Ovary (tissue), 9 donors: Measurements from ENCODE around the gene RNF183. TPM values are rescaled to one million over a fixed set of nuclear protein-coding genes. Genes with fewer than 3 reads are reported as not detected.

Experiments used
- DNase-seq, 5 donors: peaks; one replicate each; pipeline ENCODE4 v3.0.0-alpha.2; 2019 to 2020
- H3K27ac ChIP-seq, 2 donors: fragments of 200-600 bp; one replicate each; pipeline versions ENCODE4 v1.5.1 to v1.8.0; 2019 to 2022
- H3K27me3 ChIP-seq: fragments of 200-600 bp; one replicate; pipeline ENCODE4 v1.8.0; 2022
- H3K36me3 ChIP-seq: fragments of 200-600 bp; sonication (generic); one replicate; pipeline ENCODE4 v1.5.1; 2019
- H3K4me1 ChIP-seq: one replicate; pipeline ENCODE4 v1.8.1; 2013; ENCODE audit warnings: mild to moderate bottlenecking, moderate library complexity; ENCODE audit not compliant: insufficient read depth
- H3K4me3 ChIP-seq: fragments of 200-600 bp; sonication (generic); one replicate; pipeline ENCODE4 v1.5.1; 2017
- H3K9me3 ChIP-seq, 2 donors: fragments of 200-600 bp in 1 of 2; sonication (generic) in 1 of 2; one replicate each; pipeline versions ENCODE4 v1.5.1 to v1.8.1; 2013 to 2019; ENCODE audit warnings: mild to moderate bottlenecking in 1 of 2, moderate library complexity in 1 of 2
- CTCF ChIP-seq, 3 donors: fragments of 450-650 bp in 2 of 3; fragments of 200-600 bp in 1 of 3; IDR thresholded peaks; one replicate each; pipeline versions ENCODE4 v1.5.1 to v1.8.0; 2016 to 2022; ENCODE audit warnings: antibody characterized with exemption in 3 of 3, mild to moderate bottlenecking in 1 of 3
- EP300 ChIP-seq: sonication (generic); formaldehyde crosslinking; IDR thresholded peaks from one replicate; pipeline ENCODE4 v1.6.1; 2017; ENCODE audit warnings: antibody characterized with exemption
- POLR2A ChIP-seq: fragments of 450-650 bp; IDR thresholded peaks from one replicate; pipeline ENCODE4 v1.6.1; 2017; ENCODE audit warnings: antibody characterized with exemption, mild to moderate bottlenecking, moderate library complexity
- WGBS, 3 donors: extraction: QIAGEN DNeasy Blood & Tissue Kit in 1 of 3; methylation state at CpG; one replicate each; pipeline versions ENCODE4 v1.1.5 to v1.1.7; 2013 to 2017; 5-methylcytosine and 5-hydroxymethylcytosine counted together
- intact Hi-C, 4 donors: fragments of 100-400 bp; cut with DNase I; formaldehyde crosslinking; loops; one replicate each; pipeline versions ENCODE4 v1.11.0 to v1.15.1; 2022 to 2023
- polyA plus RNA-seq, 2 donors: library from polyadenylated mRNA; stranded (reverse); fragments of 200-250 nt in 1 of 2; fragments of 350-450 nt in 1 of 2; fragmentation: Illumina TruSeq in 1 of 2; extraction: RNeasy Lipid Tissue Mini Kit (QIAGEN cat#74804) in 1 of 2; gene quantifications; one replicate each; pipeline ENCODE4 v1.2.3, GENCODE V29; 2013 to 2014
- total RNA-seq, 7 donors: library from RNA; depleted of rRNA in 2 of 7; stranded (reverse); fragments of >200 nt in 2 of 7; fragmentation: NEBNext Ultra II Directional in 3 of 7; extraction: Animal tissue kit (Norgen Biotek cat#: 25700) in 3 of 7; gene quantifications; one replicate each; pipeline versions ENCODE4 v1.1.0 to v1.2.4, GENCODE V29; 2016 to 2023
- donor health status: DM: no; HTN: no; CAD: no; lungs with moderate emphysema.
- donor health status: DM: no; HTN: no; CAD: no.
- donor health status: Bipolar disorder and iron deficiency.
- donor health status: DM: yes; HTN: yes; CAD: no.
- donor health status: DM: no; HTN: no; CAD: no.
- donor health status: DM: yes; HTN: yes; CAD: no.

The RNF183 gene
- total and polyA plus RNA-seq, 9 donors: 0.06 to 1.3 (median 0.48) TPM; not detected in 5

GRCh38 chr9:113301548-113301947 lies 1.6 kb downstream of the RNF183 start:
- DNase-seq: no peak
- 81 to 88% (median 82%) methylated on average over 8 of the region's 8 CpGs for WGBS, 3 donors
- intact Hi-C loops: loop anchor here in 1 of 4 donors (10.0 kb wide), 1 partner anchor 103 kb away; the partner anchor contains the start of gene ALAD
- TF ChIP-seq CTCF (IDR thresholded peaks at IDR 0.05): no peak
- TF ChIP-seq POLR2A: no peak
- no peak for TF ChIP-seq EP300
- Histone ChIP-seq H3K4me3 (no peak overlapping the region), H3K27me3 (no peaks in the 10 kb centered on the region), H3K36me3 (no peaks in the 10 kb centered on the region), H3K4me1 (no peaks in the 10 kb centered on the region), H3K9me3 (no peaks in the 10 kb centered on the region), H3K27ac (no peak overlapping the region)

DNA sequence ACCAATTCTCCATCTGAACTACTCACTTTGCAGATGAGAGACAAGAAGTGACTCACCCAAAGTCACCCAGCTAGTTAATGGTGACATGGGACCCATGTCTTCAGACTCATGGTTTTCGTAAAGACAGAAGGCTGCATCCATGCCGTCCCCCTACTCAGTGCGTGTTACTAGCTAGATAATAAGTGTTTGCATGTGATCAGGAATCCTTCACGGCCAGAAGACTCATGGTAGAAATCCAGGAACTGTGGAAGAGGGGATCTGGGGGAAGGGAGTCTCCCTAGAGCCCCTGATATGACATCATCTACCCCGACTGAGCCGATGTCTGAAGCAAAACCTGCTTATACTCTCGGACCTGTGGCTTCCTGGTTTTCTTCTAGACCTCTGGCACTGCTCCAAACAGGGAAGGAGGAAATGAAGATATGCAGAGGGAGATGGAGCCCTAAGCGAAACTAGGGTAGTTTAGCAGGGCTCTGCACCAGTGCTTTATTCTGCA lies 3.3 kb downstream of the RNF183 start:
- 23 to 30% (median 24%) methylated on average over 8 of the region's 8 CpGs for WGBS, 3 donors
- H3K4me1 ChIP-seq: no peaks in the 10 kb centered on the region
- H3K9me3 ChIP-seq: no peaks in the 10 kb centered on the region
- no peaks in the 10 kb centered on the region for H3K36me3 ChIP-seq
- no peaks in the 10 kb centered on the region for H3K27me3 ChIP-seq
- no peak for TF ChIP-seq CTCF (IDR thresholded peaks at IDR 0.05)
- TF ChIP-seq POLR2A: no peak
- TF ChIP-seq EP300: no peak
- no peak for DNase-seq
- H3K27ac ChIP-seq: no peak overlapping the region
- intact Hi-C loops: loop anchor here in 1 of 4 donors (10.0 kb wide), 1 partner anchor 105 kb away; the partner anchor contains the start of gene ALAD
- H3K4me3 ChIP-seq: no peak overlapping the region

DNA sequence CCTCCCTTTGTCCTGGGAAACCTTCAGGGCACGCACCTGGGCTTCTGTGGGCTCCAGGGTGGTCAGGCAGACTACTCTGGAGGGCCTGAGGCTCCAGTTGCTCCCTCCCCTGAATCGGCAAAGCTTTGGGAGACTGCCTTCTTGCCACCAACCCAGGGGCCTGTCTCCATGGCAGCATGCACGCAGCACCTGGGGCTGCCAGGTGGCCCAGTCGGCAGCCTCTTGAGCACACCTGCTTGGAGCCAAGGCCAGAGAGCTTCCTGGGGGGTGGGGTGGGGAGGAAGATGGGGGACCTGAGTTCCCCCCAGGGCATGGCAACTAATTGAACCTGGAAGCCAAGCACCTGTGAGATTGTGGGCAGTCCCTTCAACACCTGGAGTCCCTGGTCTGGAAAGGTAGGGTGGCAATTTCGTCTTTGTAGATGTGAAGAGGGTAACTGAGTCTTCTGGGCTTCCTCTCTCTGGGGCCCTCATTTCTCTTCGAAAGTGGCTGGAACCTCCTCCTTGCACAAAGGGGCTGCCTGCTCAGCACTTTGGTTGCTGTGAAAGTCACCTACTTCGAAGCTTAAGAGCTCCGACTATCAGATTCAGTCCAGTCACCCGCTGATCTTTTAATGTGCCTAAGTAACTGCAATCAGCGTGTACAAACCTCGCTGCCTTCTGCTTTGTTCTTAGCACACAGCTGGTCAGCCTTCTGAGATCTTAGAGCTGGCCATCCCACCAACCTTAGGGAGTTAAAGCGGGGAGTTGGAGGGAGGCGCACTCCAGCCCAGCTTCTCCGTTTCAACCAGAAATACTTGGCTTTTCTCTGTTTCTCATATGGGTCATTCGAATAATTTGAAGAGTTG lies 4.0 kb downstream of the RNF183 start:
- Histone ChIP-seq H3K36me3 (no peaks in the 10 kb centered on the region), H3K9me3 (no peaks in the 10 kb centered on the region), H3K27me3 (no peaks in the 10 kb centered on the region), H3K27ac (no peak overlapping the region), H3K4me3 (no peak overlapping the region), H3K4me1 (no peaks in the 10 kb centered on the region)
- no peak for DNase-seq
- TF ChIP-seq CTCF (IDR thresholded peaks at IDR 0.05) (no peak), EP300 (no peak), POLR2A (no peak)
- intact Hi-C loops: no loop called here
- WGBS, 3 donors: 82 to 85% (median 83%) methylated on average over 15 of the region's 15 CpGs

DNA sequence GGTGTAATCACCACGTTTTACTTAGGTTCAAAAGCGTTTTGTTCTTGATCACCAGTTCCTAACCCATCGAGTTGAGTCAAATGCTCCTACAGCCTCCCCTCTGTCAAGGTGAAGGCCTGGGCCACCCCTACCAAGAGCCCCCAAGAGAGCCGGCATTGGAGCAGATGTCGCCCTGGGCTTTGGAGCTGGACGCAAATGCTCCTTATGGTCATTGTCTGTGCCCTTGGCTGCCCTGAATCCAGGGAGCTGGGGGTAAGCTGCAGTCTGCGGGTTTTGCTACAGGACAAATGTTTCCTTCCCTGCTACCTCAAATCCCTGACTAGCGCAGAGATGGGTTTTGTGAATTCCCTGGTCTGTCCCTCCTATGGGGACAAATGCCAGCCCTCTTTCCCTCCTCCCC lies 4.9 kb downstream of the RNF183 start:
- no peak for TF ChIP-seq POLR2A
- no peak for TF ChIP-seq CTCF (IDR thresholded peaks at IDR 0.05)
- TF ChIP-seq EP300: no peak
- Histone ChIP-seq H3K9me3 (no peaks in the 10 kb centered on the region), H3K27ac (no peak overlapping the region), H3K36me3 (no peaks in the 10 kb centered on the region), H3K27me3 (no peaks in the 10 kb centered on the region), H3K4me1 (no peaks in the 10 kb centered on the region), H3K4me3 (no peak overlapping the region)
- no peak for DNase-seq
- intact Hi-C loops: no loop called here
- 87 to 91% (median 89%) methylated on average over 8 of the region's 8 CpGs for WGBS, 3 donors
